ENCODE data around the gene NUP153.

DNA sequence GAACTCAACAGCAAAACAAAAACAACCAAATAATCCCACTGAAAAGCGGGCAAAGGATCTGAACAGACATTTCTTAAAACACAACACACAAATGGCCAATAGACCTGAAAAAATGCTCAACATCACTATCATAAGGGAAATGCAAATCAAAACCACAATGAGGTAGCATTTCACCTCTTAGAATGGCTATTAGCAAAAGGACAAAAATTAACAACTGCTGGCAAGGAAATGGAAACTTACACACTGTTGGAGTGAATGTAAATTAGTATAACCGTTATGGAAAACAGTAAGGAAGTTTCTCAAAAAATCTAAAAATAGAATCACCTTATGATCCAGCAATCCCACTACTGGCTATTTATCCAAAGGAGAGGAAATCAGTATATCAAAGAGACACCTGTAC is 85.7 kb downstream of the NUP153 start:
- TF ChIP-seq CREB1 (IDR thresholded peaks at IDR 0.05; ENCODE audit: low read depth), result no peak
- TF ChIP-seq FOXM1 (IDR thresholded peaks at IDR 0.05; ENCODE audit: low read depth, low read length), result no peak
- TF ChIP-seq BRCA1 (IDR thresholded peaks at IDR 0.05; ENCODE audit: low read depth, low read length), result no peak
- TF ChIP-seq POLR2AphosphoS5 (IDR thresholded peaks at IDR 0.05; ENCODE audit: low read length), result no peak
- no peak for TF ChIP-seq POLR2A (IDR thresholded peaks at IDR 0.05; ENCODE audit: low read depth, low read length)
- TF ChIP-seq ESRRA (IDR thresholded peaks at IDR 0.05; ENCODE audit: low read length), result no peak
- TF ChIP-seq TCF12 (IDR thresholded peaks at IDR 0.05; ENCODE audit: low read depth, low read length), result no peak
- TF ChIP-seq, protein P1, sequence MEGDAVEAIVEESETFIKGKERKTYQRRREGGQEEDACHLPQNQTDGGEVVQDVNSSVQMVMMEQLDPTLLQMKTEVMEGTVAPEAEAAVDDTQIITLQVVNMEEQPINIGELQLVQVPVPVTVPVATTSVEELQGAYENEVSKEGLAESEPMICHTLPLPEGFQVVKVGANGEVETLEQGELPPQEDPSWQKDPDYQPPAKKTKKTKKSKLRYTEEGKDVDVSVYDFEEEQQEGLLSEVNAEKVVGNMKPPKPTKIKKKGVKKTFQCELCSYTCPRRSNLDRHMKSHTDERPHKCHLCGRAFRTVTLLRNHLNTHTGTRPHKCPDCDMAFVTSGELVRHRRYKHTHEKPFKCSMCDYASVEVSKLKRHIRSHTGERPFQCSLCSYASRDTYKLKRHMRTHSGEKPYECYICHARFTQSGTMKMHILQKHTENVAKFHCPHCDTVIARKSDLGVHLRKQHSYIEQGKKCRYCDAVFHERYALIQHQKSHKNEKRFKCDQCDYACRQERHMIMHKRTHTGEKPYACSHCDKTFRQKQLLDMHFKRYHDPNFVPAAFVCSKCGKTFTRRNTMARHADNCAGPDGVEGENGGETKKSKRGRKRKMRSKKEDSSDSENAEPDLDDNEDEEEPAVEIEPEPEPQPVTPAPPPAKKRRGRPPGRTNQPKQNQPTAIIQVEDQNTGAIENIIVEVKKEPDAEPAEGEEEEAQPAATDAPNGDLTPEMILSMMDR (IDR thresholded peaks at IDR 0.05 in 2 of 3, conservative IDR thresholded peaks at IDR 0.05 in 1 of 3; ENCODE audit: control insufficient read depth in 2 of 3, extremely low read depth in 1 of 3, insufficient read depth in 1 of 3, low read depth in 3 of 3, low read length in 3 of 3), result no peak
- TF ChIP-seq, protein P2, sequence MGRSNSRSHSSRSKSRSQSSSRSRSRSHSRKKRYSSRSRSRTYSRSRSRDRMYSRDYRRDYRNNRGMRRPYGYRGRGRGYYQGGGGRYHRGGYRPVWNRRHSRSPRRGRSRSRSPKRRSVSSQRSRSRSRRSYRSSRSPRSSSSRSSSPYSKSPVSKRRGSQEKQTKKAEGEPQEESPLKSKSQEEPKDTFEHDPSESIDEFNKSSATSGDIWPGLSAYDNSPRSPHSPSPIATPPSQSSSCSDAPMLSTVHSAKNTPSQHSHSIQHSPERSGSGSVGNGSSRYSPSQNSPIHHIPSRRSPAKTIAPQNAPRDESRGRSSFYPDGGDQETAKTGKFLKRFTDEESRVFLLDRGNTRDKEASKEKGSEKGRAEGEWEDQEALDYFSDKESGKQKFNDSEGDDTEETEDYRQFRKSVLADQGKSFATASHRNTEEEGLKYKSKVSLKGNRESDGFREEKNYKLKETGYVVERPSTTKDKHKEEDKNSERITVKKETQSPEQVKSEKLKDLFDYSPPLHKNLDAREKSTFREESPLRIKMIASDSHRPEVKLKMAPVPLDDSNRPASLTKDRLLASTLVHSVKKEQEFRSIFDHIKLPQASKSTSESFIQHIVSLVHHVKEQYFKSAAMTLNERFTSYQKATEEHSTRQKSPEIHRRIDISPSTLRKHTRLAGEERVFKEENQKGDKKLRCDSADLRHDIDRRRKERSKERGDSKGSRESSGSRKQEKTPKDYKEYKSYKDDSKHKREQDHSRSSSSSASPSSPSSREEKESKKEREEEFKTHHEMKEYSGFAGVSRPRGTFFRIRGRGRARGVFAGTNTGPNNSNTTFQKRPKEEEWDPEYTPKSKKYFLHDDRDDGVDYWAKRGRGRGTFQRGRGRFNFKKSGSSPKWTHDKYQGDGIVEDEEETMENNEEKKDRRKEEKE (IDR thresholded peaks at IDR 0.05), result no peak
- no peak for TF ChIP-seq ZNF217 (IDR thresholded peaks at IDR 0.05)
- TF ChIP-seq CHD2 (IDR thresholded peaks at IDR 0.05; ENCODE audit: borderline replicate concordance, low read depth, low read length), result no peak
- no peak for TF ChIP-seq JUND (IDR thresholded peaks at IDR 0.05; ENCODE audit: low read depth, low read length)
- no peak for TF ChIP-seq RAD51 (IDR thresholded peaks at IDR 0.05)
- no peak for TF ChIP-seq POLR2AphosphoS2 (IDR thresholded peaks at IDR 0.05; ENCODE audit: low read depth, low read length)

Measured in GM12878 (cell line).